ENCODE results near the gene EBF3. TPM values are rescaled to one million over a fixed set of nuclear protein-coding genes. Genes with fewer than 3 reads are reported as not detected.

EBF3 gene
- total and polyA plus RNA-seq, 2 donors, result 5.1 to 29.4 TPM

- WGBS, result 93% methylated on average over 2 of the region's 2 CpGs
- no peak overlapping the region for H3K4me3 ChIP-seq (ENCODE audit: low read depth, low read length)
Measured at GRCh38 chr10:129914960-129915359, 49.1 kb downstream of the EBF3 start.

GRCh38 chr10:129914153-129914855, 49.8 kb downstream of the EBF3 start:
- WGBS, result 95% methylated on average over 19 of the region's 19 CpGs
- no peak for DNase-seq (ENCODE audit: extremely low spot score)
- Histone ChIP-seq H3K4me1 (ENCODE audit: insufficient read depth) (no peaks in the 10 kb centered on the region), H3K36me3 (ENCODE audit: insufficient read depth) (no peaks in the 10 kb centered on the region), H3K27ac (ENCODE audit: low read depth) (no peak overlapping the region), H3K4me3 (ENCODE audit: low read depth, low read length) (no peak overlapping the region)

More at GRCh38 chr10:129914960-129915359, 49.1 kb downstream of the EBF3 start:
- Histone ChIP-seq H3K4me1 (ENCODE audit: insufficient read depth) (no peaks in the 10 kb centered on the region), H3K36me3 (ENCODE audit: insufficient read depth) (no peaks in the 10 kb centered on the region), H3K27ac (ENCODE audit: low read depth) (no peak overlapping the region)
- DNase-seq (ENCODE audit: extremely low spot score), result no peak

- WGBS, result 46% methylated on average over 15 of the region's 15 CpGs
- Histone ChIP-seq H3K36me3 (ENCODE audit: insufficient read depth) (no peaks in the 10 kb centered on the region), H3K4me1 (ENCODE audit: insufficient read depth) (no peaks in the 10 kb centered on the region), H3K4me3 (ENCODE audit: low read depth, low read length) (no peak overlapping the region), H3K27ac (ENCODE audit: low read depth) (no peak overlapping the region)
- no peak for DNase-seq (ENCODE audit: extremely low spot score)
Measured at GRCh38 chr10:129912986-129913695, 50.9 kb downstream of the EBF3 start.

GRCh38 chr10:129912166-129912917, 51.7 kb downstream of the EBF3 start:
- H3K36me3 ChIP-seq (ENCODE audit: insufficient read depth), result no peaks in the 10 kb centered on the region
- DNase-seq (ENCODE audit: extremely low spot score), result no peak
- 81% methylated on average over 11 of the region's 11 CpGs for WGBS
- H3K4me1 ChIP-seq (ENCODE audit: insufficient read depth), result no peaks in the 10 kb centered on the region
- H3K4me3 ChIP-seq (ENCODE audit: low read depth, low read length), result no peak overlapping the region
- H3K27ac ChIP-seq (ENCODE audit: low read depth), result no peak overlapping the region

GRCh38 chr10:129911451-129912165, 52.5 kb downstream of the EBF3 start:
- 84% methylated on average over 22 of the region's 22 CpGs for WGBS
- Histone ChIP-seq H3K4me1 (ENCODE audit: insufficient read depth) (no peaks in the 10 kb centered on the region), H3K4me3 (ENCODE audit: low read depth, low read length) (no peak overlapping the region), H3K27ac (ENCODE audit: low read depth) (no peak overlapping the region), H3K36me3 (ENCODE audit: insufficient read depth) (no peaks in the 10 kb centered on the region)
- no peak for DNase-seq (ENCODE audit: extremely low spot score)

- no peaks in the 10 kb centered on the region for H3K36me3 ChIP-seq (ENCODE audit: insufficient read depth)
- no peaks in the 10 kb centered on the region for H3K4me1 ChIP-seq (ENCODE audit: insufficient read depth)
- no peak overlapping the region for H3K27ac ChIP-seq (ENCODE audit: low read depth)
- WGBS, result 92% methylated on average over 10 of the region's 10 CpGs
- no peak for DNase-seq (ENCODE audit: extremely low spot score)
- H3K4me3 ChIP-seq (ENCODE audit: low read depth, low read length), result no peak overlapping the region
Measured at GRCh38 chr10:129910861-129911260, 53.2 kb downstream of the EBF3 start.

GRCh38 chr10:129909531-129910256, 54.4 kb downstream of the EBF3 start:
- 73% methylated on average over 28 of the region's 28 CpGs for WGBS
- Histone ChIP-seq H3K4me3 (ENCODE audit: low read depth, low read length) (no peak overlapping the region), H3K4me1 (ENCODE audit: insufficient read depth) (no peaks in the 10 kb centered on the region), H3K36me3 (ENCODE audit: insufficient read depth) (no peaks in the 10 kb centered on the region), H3K27ac (ENCODE audit: low read depth) (no peak overlapping the region)
- DNase-seq (ENCODE audit: extremely low spot score), result no peak

GRCh38 chr10:129909080-129909479, 55.0 kb downstream of the EBF3 start:
- WGBS, result 86% methylated on average over 3 of the region's 3 CpGs
- Histone ChIP-seq H3K36me3 (ENCODE audit: insufficient read depth) (no peaks in the 10 kb centered on the region), H3K4me1 (ENCODE audit: insufficient read depth) (no peaks in the 10 kb centered on the region), H3K27ac (ENCODE audit: low read depth) (no peak overlapping the region), H3K4me3 (ENCODE audit: low read depth, low read length) (no peak overlapping the region)
- no peak for DNase-seq (ENCODE audit: extremely low spot score)

GRCh38 chr10:129908406-129908805, 55.7 kb downstream of the EBF3 start:
- WGBS, result 94% methylated on average over 15 of the region's 15 CpGs
- no peak for DNase-seq (ENCODE audit: extremely low spot score)

GRCh38 chr10:129905553-129905952, 58.5 kb downstream of the EBF3 start:
- DNase-seq (ENCODE audit: extremely low spot score), result no peak
- Histone ChIP-seq H3K27ac (ENCODE audit: low read depth) (no peak overlapping the region), H3K4me1 (ENCODE audit: insufficient read depth) (no peaks in the 10 kb centered on the region), H3K4me3 (ENCODE audit: low read depth, low read length) (no peak overlapping the region), H3K36me3 (ENCODE audit: insufficient read depth) (no peaks in the 10 kb centered on the region)
- 87% methylated on average over 12 of the region's 12 CpGs for WGBS

More at GRCh38 chr10:129908406-129908805, 55.7 kb downstream of the EBF3 start:
- H3K4me1 ChIP-seq (ENCODE audit: insufficient read depth), result no peaks in the 10 kb centered on the region
- no peaks in the 10 kb centered on the region for H3K36me3 ChIP-seq (ENCODE audit: insufficient read depth)
- no peak overlapping the region for H3K4me3 ChIP-seq (ENCODE audit: low read depth, low read length)
- no peak overlapping the region for H3K27ac ChIP-seq (ENCODE audit: low read depth)

GRCh38 chr10:129904323-129904722, 59.8 kb downstream of the EBF3 start:
- Histone ChIP-seq H3K4me1 (ENCODE audit: insufficient read depth) (no peaks in the 10 kb centered on the region), H3K36me3 (ENCODE audit: insufficient read depth) (no peaks in the 10 kb centered on the region), H3K4me3 (ENCODE audit: low read depth, low read length) (no peak overlapping the region), H3K27ac (ENCODE audit: low read depth) (no peak overlapping the region)
- WGBS, result 88% methylated on average over 2 of the region's 2 CpGs
- DNase-seq (ENCODE audit: extremely low spot score), result no peak

GRCh38 chr10:129901389-129902006, 62.6 kb downstream of the EBF3 start:
- H3K27ac ChIP-seq (ENCODE audit: low read depth), result no peak overlapping the region
- no peak overlapping the region for H3K4me3 ChIP-seq (ENCODE audit: low read depth, low read length)
- no peak for DNase-seq (ENCODE audit: extremely low spot score)
- WGBS, result 62% methylated on average over 15 of the region's 15 CpGs
- no peaks in the 10 kb centered on the region for H3K36me3 ChIP-seq (ENCODE audit: insufficient read depth)
- H3K4me1 ChIP-seq (ENCODE audit: insufficient read depth), result no peaks in the 10 kb centered on the region
